Lower lobe of right lung (tissue), 2 donors: ENCODE results near the gene PTPMT1. TPM values are rescaled to one million over a fixed set of nuclear protein-coding genes. Genes with fewer than 3 reads are reported as not detected.

Experiments used
- ATAC-seq, 2 donors: fragments of 200-7000 bp; cut with Tn5 transposase; one replicate each; pipeline ENCODE4 v1.9.1; 2020 to 2022; ENCODE audit warnings: mild to moderate bottlenecking in 2 of 2, moderate library complexity in 2 of 2
- DNase-seq: peaks from one replicate; pipeline ENCODE4 v3.0.0-alpha.2; 2020
- H3K27ac ChIP-seq: fragments of 200-600 bp; one replicate; pipeline ENCODE4 v1.8.0; 2022
- H3K27me3 ChIP-seq: fragments of 200-600 bp; one replicate; pipeline ENCODE4 v1.8.0; 2022; ENCODE audit warnings: low read depth
- H3K36me3 ChIP-seq: fragments of 200-600 bp; one replicate; pipeline ENCODE4 v1.8.0; 2022; ENCODE audit warnings: mild to moderate bottlenecking
- H3K4me1 ChIP-seq: fragments of 200-600 bp; one replicate; pipeline ENCODE4 v1.8.0; 2022
- H3K4me3 ChIP-seq: fragments of 200-600 bp; one replicate; pipeline ENCODE4 v1.8.0; 2022; ENCODE audit warnings: mild to moderate bottlenecking
- H3K9me3 ChIP-seq: fragments of 200-600 bp; one replicate; pipeline ENCODE4 v1.8.0; 2022
- intact Hi-C: fragments of 100-400 bp; cut with DNase I; formaldehyde crosslinking; loops from one replicate; pipeline ENCODE4 v1.11.0; 2022
- total RNA-seq: library from RNA; stranded (reverse); fragmentation: NEBNext Ultra II Directional; extraction: Animal tissue kit (Norgen Biotek cat#: 25700); gene quantifications from one replicate; pipeline ENCODE4 v1.2.1, GENCODE V29; 2021
- TF ChIP-seq, protein P1 (sequence below): fragments of 200-600 bp; IDR thresholded peaks from one replicate; pipeline ENCODE4 v1.8.0; 2022; ENCODE audit warnings: antibody characterized with exemption, mild to moderate bottlenecking
- donor health status: DM: no; HTN: yes; CAD: no; lungs with severe emphysema.

Gene PTPMT1
- total RNA-seq, 1 donor from 2014 or later, result 78.1 TPM

DNA sequence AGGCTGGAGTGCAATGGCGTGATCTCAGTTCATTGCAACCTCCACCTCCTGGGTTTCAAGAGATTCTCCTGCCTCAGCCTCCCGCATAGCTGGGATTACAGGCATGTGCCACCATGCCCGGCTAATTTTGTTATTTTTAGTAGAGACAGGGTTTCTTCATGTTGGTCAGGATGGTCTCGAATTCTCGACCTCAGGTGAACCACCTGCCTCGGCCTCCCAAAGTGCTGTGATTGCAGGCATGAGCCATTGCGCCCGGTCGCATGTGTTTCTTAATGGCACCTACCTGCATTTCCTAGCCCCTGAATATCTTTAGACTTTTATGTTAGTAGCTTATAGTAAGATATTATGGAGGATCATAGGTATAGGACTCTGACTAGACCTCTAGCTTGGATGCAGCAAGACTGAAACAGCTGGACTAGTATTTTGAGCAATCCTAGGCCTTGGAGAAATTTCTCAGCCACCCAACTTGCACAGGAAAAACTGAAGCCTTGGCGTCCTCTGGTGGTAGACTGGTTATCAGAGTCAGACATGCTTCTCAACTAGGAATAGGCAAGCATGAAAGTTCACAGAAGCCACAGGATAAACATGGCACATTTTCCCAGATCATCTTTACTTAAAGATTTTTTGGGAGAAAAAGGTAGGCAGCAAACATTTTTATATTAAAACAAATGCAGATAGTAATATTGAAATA lies 51.5 kb downstream of the PTPMT1 start:
- Histone ChIP-seq H3K4me3 (no peak overlapping the region), H3K4me1 (peaks cover 6% of the 10 kb centered on the region), H3K27ac (no peak overlapping the region), H3K36me3 (peaks cover 57% of the 10 kb centered on the region), H3K9me3 (no peaks in the 10 kb centered on the region), H3K27me3 (no peaks in the 10 kb centered on the region)
- intact Hi-C loops, result no loop called here
- ATAC-seq (peak; percentile 52), DNase-seq (no peak)
- TF ChIP-seq, protein P1, sequence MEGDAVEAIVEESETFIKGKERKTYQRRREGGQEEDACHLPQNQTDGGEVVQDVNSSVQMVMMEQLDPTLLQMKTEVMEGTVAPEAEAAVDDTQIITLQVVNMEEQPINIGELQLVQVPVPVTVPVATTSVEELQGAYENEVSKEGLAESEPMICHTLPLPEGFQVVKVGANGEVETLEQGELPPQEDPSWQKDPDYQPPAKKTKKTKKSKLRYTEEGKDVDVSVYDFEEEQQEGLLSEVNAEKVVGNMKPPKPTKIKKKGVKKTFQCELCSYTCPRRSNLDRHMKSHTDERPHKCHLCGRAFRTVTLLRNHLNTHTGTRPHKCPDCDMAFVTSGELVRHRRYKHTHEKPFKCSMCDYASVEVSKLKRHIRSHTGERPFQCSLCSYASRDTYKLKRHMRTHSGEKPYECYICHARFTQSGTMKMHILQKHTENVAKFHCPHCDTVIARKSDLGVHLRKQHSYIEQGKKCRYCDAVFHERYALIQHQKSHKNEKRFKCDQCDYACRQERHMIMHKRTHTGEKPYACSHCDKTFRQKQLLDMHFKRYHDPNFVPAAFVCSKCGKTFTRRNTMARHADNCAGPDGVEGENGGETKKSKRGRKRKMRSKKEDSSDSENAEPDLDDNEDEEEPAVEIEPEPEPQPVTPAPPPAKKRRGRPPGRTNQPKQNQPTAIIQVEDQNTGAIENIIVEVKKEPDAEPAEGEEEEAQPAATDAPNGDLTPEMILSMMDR, result peak; percentile 58

DNA sequence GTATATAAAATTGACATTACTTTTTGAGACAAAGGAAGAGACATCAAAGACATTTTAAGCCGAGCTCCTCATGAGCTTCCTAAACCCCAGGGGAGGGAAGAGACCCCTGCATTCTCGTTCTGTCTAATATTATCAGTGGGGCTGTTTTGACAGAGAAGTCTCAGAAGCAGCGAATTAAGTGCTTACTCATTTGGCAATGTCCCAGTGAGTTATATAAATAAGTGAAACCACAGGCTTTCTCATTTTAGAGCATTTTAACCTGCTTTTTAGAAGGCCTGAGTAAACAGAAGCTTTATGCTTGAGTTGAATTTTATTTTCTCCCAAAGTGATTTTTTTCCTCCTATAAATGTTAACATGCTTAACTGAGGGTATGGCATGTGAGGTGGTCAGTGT lies 52.0 kb downstream of the PTPMT1 start:
- H3K27ac ChIP-seq, result no peak overlapping the region
- H3K9me3 ChIP-seq, result no peaks in the 10 kb centered on the region
- TF ChIP-seq, protein P1, result no peak
- intact Hi-C loops, result no loop called here
- ATAC-seq (no peak), DNase-seq (no peak)
- H3K4me3 ChIP-seq, result no peak overlapping the region
- peaks cover 62% of the 10 kb centered on the region for H3K36me3 ChIP-seq
- no peaks in the 10 kb centered on the region for H3K27me3 ChIP-seq
- H3K4me1 ChIP-seq, result peaks cover 6% of the 10 kb centered on the region

DNA sequence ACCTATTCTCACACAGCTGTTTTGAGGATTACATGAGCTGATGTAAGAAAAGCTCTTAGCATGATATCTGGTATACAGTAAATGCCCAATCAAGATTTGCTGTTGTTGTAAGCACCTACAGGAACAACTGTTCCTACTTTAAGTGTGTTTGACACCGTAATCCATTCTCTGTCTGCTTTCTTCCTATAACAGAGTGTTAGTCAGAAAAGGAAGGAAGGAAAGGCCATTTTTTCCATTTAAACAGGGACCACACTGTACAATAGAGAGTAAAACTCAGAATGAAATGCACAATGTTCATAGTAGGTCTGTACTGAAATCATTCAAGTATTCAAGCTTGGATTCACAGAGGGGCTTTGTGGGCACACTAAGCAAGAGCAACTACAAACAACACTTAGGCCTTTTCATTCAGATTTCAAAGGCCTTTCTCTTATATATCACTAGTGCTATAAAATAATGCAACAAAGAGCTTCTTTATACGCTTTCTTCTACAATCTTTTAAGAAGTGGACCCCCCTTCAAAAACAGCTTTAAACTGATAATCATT lies 55.5 kb downstream of the PTPMT1 start:
- Histone ChIP-seq H3K4me1 (peaks cover 6% of the 10 kb centered on the region), H3K4me3 (no peak overlapping the region), H3K36me3 (peaks cover 97% of the 10 kb centered on the region), H3K27ac (no peak overlapping the region), H3K27me3 (no peaks in the 10 kb centered on the region), H3K9me3 (no peaks in the 10 kb centered on the region)
- TF ChIP-seq, protein P1, result no peak
- DNase-seq (no peak), ATAC-seq (no peak)
- intact Hi-C loops, result no loop called here

Other genes starting within 250 kb of the PTPMT1 start
- gene MYBPC3, start 212.9 kb upstream of the PTPMT1 start, total RNA-seq, result 0.86 TPM
- gene SPI1, start 187.1 kb upstream of the PTPMT1 start, total RNA-seq, result 295 TPM
- 48.0 TPM for gene SLC39A13, start 157.0 kb upstream of the PTPMT1 start, total RNA-seq
- 77.1 TPM for gene PSMC3, start 139.2 kb upstream of the PTPMT1 start, total RNA-seq
- 1.2 TPM for gene RAPSN, start 116.5 kb upstream of the PTPMT1 start, total RNA-seq
- 105 TPM for gene CELF1, start 12.5 kb upstream of the PTPMT1 start, total RNA-seq
- gene KBTBD4, start 13.4 kb downstream of the PTPMT1 start, total RNA-seq, result 13.4 TPM
- 79.0 TPM for gene NDUFS3, start 13.5 kb downstream of the PTPMT1 start, total RNA-seq
- 0.53 TPM for gene FAM180B, start 21.1 kb downstream of the PTPMT1 start, total RNA-seq
- 1.3 TPM for gene C1QTNF4, start 28.8 kb downstream of the PTPMT1 start, total RNA-seq
- gene MTCH2, start 77.0 kb downstream of the PTPMT1 start, total RNA-seq, result 53.1 TPM
- 6.0 TPM for gene AGBL2, start 149.8 kb downstream of the PTPMT1 start, total RNA-seq
- gene FNBP4, start 201.7 kb downstream of the PTPMT1 start, total RNA-seq, result 87.3 TPM